ENCODE measurements around the gene TUNAR.

The TUNAR gene

GRCh38 chr14:95876761-95877538, at the start of gene TUNAR:
Gene TUNAR (plus strand): TSS chr14:95876832.
- no peak for DNase-seq (ENCODE audit: low read depth)

DNA sequence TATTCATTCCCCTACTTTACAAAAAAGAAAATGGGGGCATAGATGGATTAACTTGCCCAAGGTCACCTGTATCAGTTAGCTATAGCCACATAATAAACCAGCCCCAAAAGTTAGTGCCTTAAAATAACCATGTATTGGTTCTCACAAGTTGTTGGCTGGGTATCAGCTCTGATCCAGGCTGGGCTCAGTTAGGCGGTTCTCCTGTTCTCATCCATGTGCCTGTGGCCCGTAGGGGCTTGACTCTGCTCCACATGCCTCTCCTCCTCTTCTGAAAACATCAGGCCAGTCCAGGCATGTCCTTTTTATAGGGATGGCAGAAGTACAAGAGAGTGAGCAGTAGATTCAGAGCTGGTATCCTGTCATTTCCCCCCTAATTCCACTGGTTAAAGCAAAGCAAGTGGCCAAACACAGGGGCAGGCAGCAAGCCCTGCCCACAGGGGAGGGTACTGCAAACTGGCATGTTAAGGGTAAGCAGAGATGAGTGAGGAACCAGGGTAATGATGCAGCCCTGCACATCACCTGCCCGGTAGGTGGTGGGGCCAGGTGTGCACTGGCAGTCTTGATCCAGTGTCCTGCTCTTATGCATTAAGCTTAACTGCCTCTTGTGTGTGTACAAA, 47.9 kb upstream of the TUNAR start:
- DNase-seq (ENCODE audit: low read depth) = no peak

GRCh38 chr14:95829321-95829720, 47.3 kb upstream of the TUNAR start:
- no peak for DNase-seq (ENCODE audit: low read depth)

- DNase-seq (ENCODE audit: low read depth) = no peak
Observed at GRCh38 chr14:95830386-95830785, 46.2 kb upstream of the TUNAR start.

DNA sequence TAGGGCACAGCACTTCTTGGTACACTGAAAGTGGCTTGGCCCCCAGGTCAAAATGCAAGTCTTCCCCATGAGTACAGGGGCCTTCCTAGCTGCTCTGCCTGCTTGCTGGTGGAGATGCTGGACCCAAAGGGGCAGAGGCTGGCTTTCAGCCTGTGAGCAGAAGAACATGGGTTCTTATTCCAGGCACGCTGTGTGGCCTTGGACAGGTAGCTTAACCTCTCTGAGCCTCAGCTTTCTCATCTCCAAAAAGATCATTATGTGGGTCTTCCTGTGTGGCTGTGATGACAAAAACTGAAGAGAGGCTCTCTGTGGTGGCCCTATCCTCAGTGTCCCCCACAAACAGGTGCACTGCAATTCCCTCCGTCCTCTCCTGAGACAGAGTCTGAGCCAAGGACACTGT, 45.6 kb upstream of the TUNAR start:
- no peak for DNase-seq (ENCODE audit: low read depth)

GRCh38 chr14:95831468-95831867, 45.2 kb upstream of the TUNAR start:
- DNase-seq (ENCODE audit: low read depth) = no peak

DNA sequence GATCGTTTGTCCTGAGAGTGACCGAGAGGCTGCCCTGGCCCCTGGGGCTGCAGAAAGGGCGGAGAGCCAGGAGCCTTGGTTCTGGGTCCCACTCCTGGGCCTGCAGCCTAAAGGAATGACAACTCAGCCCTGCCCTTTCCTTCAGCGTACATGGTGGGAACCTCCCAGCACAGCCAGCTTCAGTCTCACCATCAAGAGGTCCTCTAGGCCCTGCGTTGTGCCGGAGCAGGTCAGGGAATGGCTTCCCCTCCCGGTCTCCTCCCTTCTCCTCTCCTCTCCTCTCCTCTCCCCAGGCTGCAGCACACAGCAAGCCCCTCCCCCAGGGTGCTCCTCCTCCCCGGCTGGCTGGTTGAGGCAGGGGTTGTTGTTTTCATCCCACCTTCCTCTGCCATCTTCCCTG, 44.6 kb upstream of the TUNAR start:
- DNase-seq (ENCODE audit: low read depth) = no peak

DNA sequence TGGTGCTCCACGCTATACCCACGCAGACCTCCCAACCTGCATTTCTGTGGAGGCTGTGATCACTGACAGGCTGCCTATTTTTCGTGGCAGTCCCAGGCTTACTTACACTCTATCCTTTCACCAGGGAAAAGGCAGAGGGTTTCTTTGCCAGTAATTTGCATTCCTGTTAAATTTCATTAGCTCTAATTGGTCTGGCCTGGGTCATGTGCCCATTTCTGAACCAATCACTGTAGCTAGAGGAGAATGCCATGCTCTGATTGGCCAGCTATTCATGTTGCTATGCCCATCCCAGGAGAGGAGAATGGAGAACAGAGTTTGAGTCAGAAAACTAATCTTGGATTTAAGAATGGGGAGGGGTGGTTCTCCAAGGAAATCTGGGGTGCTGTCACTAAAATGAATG, 43.2 kb upstream of the TUNAR start:
- no peak for DNase-seq (ENCODE audit: low read depth)

GRCh38 chr14:95834496-95834895, 42.1 kb upstream of the TUNAR start:
- DNase-seq (ENCODE audit: low read depth) = no peak

DNA sequence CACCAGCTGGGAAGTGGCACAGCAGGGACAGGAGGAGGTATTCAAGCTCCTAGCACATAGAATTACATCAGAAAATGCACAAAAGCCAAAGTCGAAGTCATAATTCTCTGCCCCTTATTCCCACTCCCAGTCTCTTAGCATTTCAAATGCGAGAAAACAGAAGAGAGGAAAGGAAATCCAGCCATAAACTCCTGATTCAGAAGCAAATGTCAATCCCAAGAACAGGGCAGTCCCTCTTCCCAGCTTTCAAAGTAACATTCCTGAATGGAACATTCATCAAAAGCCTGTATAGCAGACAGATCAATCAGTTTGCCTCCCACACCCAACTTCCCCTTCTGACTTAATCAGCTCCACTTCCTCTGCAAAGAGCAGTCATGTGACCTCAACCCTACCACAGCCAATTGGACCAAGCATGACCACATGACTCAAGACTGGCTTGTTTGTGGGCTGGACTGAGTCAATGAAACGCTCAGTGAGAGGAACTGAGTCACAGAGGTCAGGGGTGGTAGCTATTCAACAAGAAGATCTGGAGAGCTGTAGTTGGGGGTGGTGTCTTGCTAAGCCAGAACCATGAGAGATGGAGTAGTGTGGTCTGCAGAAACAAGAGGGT, 41.4 kb upstream of the TUNAR start:
- no peak for DNase-seq (ENCODE audit: low read depth)

- DNase-seq (ENCODE audit: low read depth) = no peak
Observed at GRCh38 chr14:95838862-95839261, 37.8 kb upstream of the TUNAR start.

DNA sequence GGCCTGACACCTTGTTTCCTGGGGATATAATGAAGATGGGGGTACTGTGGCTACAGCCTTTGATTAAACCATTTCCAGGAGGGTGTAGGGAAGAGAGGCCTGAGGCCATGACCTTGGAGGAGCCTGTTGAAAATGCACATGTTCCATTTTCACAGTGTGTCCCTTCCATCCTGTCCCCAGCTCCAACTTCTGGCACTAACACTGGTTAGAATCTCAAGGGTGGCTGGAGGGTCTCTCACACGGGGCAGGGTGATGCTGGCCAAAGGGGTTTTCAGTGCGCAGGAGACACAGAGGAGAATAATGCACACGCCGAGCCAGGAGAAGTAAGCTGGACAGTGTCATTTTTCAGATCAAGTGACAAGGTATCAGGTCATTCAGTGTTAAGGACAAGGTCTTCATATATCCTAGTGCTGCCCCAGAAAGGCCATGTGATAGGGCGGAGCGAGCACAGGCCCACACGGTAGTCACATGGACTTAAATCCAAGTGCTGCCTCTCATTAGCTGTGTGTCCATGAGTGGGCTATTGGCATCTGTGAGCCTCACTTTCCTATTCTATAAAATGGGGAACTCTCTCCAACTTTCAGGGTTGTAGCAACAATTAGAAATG, 36.4 kb upstream of the TUNAR start:
- no peak for DNase-seq (ENCODE audit: low read depth)

DNA sequence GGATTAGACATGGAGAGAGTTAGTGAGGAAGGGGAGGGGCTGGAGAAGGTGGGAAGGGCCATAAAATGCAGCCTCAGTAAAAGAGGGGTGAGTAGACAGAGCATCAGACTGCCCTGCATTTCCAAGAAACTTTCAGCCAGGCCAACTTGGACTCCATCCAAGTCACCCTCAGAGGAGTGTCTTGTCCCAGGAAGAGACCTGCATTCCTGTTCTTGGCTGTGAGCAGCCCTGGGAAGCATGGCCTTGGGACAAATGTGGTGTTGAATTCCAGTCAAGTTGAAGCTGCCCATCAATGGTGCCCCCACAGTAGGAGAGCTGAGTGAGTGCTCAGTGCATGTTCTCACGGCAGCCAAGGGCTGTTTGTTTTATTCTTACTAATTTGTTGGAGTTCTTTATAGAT, 35.0 kb upstream of the TUNAR start:
- DNase-seq (ENCODE audit: low read depth) = no peak

DNA sequence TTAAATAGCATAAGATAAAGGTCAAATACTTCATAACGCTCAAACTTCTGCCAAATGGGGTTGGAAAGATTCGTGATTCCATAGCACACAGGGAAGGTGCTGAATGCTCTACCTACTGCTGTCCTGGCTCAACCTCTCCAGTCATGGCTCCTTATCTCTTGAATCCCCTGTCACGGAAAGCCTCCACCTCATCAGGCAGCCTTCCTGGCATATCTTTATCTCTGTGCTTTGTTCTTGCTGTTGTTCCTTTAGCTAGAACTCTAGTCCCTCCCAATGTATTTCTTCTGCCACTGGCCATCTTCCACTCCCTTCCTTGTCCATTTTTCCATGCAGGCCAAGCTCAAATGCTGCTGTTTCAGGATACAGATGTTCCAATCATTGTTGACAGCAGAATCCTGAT, 26.9 kb upstream of the TUNAR start:
- no peak for DNase-seq (ENCODE audit: low read depth)

DNA sequence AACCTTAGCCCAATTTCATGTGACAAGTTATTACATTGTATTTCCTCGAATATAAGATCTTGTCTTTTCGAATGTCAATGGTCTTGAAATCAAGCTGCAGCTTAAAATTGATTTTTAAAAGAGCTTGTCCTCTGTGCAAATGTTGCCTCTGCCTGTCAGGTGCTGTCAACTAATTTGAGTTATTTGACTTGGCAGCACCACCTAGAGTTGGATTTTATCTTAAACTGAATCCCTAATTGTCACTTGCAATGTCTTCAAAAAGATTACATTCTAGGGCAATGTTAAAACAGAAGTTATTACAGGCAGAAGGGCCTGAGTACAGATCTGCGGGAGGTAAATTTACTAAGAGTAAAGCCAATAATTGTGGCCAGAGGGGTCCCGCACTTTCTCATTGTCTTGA, 26.2 kb upstream of the TUNAR start:
- DNase-seq (ENCODE audit: low read depth) = no peak

DNA sequence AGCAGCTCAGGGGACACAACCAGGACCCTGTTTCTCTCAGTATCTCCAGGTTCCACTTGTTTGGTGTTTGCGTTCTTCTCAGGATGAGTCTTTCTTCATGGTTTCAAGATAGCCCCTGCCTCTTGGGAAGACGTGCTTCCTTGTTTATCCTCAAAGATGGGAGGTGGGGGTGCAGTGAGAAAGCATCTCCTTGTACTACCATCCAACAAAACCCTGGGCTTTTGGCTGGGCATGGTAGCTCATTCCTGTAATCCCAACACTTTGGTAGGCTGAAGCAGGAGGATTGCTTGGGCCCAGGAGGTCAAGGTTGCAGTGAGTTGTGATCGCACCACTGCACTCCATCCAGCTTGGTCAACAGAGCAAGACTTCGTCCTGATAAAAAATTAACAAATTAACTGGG, 21.0 kb upstream of the TUNAR start:
- no peak for DNase-seq (ENCODE audit: low read depth)

DNA sequence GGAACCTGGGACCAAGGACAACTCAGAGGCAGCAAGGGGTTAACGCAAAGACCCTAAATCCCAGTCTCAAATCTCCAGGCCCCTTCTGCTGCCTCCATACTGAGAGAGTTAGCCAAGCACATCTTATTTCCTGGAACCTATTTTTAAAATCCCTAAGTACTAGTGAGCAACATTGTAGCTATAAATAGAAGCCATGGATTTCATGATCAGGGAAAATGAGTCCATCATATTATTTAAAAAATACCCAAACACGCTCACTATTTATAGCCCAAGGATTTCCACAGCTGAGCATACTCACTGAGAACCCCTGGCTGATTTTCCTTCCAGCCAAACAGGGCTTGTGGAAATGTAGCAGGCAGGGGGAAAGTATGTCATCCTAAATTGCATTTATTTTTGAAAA, 19.4 kb upstream of the TUNAR start:
- no peak for DNase-seq (ENCODE audit: low read depth)

DNA sequence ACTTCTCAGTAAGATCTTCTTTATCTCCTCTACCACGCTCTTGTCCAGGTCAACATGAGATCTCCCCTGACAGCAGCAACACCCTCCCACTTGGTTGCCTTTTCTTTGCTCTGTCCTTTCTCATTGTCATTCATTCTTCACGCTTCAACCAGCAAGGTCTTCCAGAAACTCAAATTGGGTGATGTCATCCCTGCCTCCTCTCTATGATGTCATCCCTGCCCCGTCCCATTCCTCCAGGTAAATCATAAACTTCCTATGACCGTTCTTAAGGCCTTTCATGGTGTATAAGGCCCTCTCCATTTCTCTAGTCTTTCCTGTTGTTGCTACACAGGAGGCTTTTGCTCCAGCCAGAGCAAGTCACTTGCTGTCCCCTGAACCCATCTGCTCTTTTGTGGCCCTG, 17.7 kb upstream of the TUNAR start:
- DNase-seq (ENCODE audit: low read depth) = no peak

DNA sequence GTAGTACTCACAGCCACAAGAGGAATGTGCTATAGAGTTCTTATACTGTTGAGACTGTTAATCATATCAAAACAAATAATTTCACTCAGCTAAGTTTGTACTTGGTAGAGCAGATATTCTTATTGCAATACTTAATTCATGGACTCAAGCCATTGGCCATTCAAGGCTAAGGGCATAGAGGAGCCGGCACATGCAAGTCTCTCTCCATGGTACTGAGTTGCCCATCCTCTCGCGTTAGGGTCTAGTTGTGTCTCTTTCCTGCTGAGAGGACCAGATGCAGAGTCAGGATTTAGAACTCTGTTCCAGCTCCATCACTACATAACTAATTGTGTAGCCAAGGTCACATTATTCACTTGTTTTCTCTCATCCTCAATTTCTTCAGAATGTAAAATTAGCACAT, 14.4 kb upstream of the TUNAR start:
- DNase-seq (ENCODE audit: low read depth) = no peak

DNA sequence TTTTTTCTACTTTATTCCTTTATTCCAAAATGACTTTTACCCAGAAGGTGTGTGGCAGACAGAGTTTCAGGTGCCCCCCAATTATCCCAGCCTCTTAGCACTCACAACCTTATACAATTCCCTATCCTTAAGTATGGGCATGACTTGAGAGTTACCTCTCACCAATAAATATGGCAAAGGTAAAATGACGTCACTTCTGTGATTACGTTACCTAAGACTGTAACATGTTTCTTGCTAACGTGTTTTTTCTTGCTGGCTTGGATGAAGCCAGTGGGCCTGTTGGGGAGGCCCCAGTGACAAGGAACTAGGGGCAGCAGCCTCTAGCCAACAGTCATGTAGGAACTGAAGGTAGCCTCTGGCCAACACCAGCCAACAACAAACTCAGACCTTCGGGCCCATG, 13.3 kb upstream of the TUNAR start:
- no peak for DNase-seq (ENCODE audit: low read depth)

- DNase-seq (ENCODE audit: low read depth) = no peak
Observed at GRCh38 chr14:95869776-95870175, 6.9 kb upstream of the TUNAR start.

GRCh38 chr14:95870772-95871171, 5.9 kb upstream of the TUNAR start:
- DNase-seq (ENCODE audit: low read depth) = no peak

DNA sequence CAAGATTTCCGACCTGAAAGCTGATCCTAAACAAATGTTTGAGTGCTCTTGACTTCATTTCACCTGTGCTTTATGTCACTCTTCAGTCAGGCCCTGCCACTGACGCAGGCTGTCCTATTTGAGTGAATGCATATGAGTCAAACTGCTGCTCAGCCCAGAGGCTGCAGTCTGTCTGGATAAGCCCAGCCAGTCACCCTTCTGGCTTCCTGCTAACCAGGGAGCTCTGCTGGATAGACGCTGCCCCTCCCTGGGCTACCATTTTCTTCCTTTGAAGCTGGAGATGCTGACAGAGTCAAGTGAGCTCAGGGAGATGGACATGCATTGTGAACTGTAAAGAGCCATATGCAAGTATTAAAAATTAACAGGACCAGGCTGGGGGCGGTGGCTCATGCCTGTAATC, 5.1 kb upstream of the TUNAR start:
- DNase-seq (ENCODE audit: low read depth) = no peak
